Mucosa of gallbladder (tissue), 1 donor: Measurements from ENCODE around the gene LONRF2. TPM values are rescaled to one million over a fixed set of nuclear protein-coding genes. Genes with fewer than 3 reads are reported as not detected.
"Not testable (repeated sequence)": the region's sequence is repeated elsewhere in the genome, so short reads cannot be mapped to it uniquely, and the experiment has no call there.

Experiments used
- DNase-seq: peaks from one replicate; pipeline ENCODE4 v3.0.0-alpha.2; 2020; ENCODE audit warnings: low spot score
- total RNA-seq: library from RNA; stranded (reverse); gene quantifications from one replicate; pipeline ENCODE4 v1.2.1, GENCODE V29; 2021
- donor health status: DM: no; HTN: no; CAD: no.

Gene LONRF2
- 11.2 TPM for total RNA-seq

DNA sequence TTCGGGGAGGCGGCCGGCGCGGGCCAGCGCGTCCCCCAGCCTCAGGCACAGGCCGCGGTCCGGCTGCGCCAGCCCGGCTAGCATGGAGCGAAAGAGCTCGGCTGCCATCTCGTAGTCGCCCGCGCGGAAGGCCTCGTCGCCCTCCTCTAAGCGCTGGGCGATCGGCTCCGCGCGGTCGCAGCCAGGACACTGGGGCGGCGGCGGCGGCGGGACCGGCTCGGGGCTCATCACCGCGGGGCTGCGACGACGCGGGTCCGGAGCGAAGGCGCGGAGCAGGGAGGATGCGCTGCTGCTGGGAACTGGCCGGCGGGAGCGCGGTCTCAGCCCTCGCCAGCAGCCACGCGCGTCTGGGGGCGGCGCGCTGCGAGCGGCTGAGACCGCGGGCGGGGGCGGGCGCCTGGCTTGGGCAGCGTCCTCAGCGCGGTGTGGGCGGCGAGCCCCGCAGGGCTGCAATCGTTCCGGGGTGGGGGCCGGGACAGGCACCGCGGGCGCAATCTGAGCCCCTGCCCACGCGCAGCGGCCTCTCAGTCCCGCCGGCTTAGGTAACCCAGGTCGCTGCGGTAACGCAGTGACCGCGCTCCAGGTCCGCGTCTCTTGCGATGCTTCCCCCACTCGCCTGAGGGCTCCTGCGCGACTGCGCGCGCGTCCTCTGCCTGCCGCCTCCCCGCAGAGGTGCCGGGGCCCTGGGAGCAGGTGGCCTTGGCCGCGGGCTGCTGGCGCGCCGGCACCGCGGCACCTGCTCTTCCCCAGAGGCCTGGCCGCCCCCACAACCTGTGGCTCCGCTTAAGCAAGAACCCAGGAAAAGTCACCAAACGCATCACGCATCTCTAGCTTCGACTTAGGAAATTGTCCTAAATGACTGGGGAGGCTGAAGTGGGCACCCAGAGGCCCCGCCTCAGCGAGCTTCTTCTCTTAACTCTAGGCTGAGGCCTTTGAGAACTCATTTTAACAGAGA lies at the start of gene LONRF2:
LONRF2 (minus strand) TSS at position 636 of the 955 bp plus-strand sequence; CDS start at position 228, 408 bp downstream.
- DNase-seq, result peak; percentile 21

DNA sequence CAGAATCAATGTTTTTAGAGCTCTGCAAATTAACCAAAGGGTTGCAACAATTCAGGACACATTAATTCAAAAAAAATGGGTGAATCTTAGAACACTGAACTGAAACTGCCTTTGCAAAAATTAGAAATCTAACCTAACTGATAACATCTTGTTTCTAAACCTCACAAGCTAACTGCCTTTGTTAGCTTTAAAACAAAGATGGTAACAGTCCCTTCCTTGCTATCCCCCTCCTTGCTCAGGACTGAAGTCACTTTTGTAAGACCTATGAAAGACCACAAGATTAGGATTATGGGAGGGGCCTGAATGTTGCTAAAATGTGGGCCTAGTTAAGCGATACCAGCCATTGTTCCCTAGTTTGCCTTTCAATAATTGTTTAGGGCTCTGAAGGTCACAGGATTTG lies 44.9 kb upstream of the LONRF2 start:
- no peak for DNase-seq

DNA sequence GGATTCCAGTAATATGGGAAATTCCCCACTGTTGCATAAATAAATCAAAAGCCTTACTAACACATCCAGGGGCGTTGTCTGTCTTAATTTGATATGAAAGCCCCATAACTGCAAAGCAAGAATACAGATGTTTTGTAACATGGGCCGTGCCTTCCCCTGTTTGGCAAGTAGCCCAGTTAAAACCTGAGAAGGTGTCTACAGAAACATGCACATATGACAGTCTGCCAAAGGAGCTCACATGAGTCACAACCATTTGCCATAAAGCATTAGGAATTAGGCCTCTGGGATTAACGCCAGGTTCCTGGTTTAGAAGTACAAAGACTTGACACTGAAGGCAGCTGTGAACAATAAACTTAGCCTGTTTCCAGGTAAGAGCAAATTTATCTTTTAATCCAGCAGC lies 43.1 kb upstream of the LONRF2 start:
- peak; percentile 74 for DNase-seq

DNA sequence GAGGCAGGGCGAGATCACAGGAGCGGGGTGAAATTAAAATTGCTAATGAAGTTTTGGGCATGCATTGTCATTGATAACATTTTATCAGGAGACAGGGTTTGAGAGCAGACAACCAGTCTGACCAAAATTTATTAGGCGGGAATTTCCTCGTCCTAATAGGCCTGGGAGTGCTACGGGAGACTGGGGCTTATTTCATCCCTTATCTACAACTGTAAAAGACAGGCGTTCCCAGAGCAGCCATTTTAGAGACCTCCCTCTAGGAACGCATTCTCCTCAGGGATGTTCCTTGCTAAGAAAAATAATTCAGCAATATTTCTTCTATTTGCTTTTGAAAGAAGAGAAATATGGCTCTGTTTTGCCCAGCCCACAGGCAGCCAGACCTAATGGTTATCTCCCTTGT lies 40.0 kb upstream of the LONRF2 start:
- not testable (repeated sequence) for DNase-seq

DNA sequence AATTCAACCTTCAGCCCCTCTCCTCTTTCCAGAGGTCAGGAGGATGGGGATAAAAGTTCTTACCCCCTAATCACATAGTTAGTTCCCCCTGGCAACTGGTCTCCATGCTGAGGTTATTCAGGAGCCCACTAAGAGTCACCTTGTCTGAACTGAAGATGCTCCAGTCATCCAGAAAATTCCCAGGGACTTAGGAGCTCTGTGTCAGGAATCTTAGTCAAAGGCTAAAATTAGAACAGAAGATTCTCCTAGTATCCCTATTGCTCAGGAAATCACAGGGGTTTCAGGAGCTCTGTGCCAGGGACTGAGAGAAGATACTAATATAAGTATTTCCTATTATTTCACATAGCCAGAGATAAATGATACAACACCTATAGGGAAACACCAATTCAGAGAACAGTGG lies 37.3 kb upstream of the LONRF2 start:
- DNase-seq, result no peak

DNA sequence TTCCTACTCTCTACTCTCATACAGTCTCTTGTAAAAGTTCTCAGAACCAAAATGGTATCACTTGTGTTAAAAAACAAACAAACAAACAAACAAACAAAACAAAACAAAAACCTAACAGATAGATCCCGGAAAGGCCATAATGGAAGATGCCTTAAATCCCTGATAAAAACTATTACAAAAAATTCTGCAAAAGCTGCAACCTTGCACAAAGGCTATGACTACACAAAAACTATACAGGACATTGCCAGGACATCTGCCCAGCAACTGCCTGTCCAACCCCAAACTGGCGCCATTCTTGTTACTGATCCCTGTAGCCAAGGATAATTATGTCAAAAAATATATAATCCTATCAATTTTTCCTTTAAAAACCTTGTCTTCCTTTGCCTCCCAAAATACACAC lies 36.3 kb upstream of the LONRF2 start:
- DNase-seq, result no peak

DNA sequence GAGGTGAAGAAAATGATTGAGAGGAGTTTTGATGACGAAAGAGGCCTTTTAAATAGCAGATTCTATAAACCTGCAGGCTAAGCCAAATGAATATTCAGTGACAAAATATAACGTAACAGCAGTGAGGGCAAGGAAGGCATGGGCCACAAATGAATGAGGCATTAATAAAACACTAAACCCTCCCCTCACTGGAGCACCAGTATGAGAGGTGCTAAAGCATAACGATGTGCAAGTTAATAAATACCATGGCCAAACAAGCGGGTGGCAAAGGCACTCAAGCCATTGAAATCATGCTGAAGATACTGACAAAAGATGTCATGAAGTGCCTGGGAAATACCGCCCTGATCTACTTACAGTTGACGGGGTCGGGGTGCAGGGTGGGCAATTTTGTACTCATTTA lies 30.2 kb upstream of the LONRF2 start:
- no peak for DNase-seq

DNA sequence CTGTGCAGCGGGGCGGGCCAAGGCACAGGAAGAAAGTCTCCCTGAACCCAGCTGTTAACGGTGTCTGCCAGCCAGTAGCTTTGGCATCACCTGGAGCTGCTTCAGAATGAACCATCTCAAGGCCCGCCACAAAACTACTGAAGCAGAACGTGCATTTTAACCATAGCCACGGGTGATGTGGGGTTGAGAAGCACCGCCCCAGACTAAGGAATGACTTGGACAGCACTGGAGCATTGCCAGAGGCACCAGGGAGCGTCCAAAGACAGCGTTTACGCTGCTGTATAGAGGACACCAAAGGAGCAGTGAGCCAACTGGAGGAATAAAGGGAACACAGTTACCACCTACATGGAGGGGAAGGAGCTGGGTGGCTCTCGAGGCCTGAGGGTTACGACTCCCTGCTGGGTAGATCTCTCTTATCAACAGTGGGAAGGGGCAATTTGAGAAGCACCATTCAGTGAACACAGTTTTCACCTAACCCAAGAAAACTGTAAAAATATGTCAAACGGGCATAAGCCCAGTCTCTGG lies 28.4 kb upstream of the LONRF2 start:
- DNase-seq, result no peak

DNA sequence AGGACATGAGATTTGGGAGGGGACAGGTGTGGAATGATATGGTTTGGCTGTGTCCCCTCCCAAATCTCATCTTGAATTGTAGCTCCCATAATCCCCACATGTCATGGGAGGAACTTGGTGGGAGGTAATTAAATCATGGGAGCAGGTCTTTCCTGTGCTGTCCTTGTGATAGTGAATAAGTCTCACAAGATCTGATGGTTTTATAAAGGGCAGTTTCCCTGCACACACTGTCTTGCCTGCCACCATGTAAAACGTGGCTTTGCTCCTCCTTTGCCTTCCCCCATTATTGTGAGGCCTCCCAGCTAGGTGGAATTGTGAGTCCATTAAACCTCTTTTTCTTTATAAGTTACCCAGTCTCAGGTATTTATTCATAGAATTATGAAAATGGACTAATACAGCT lies 22.8 kb upstream of the LONRF2 start:
- DNase-seq, result not testable (repeated sequence)

DNA sequence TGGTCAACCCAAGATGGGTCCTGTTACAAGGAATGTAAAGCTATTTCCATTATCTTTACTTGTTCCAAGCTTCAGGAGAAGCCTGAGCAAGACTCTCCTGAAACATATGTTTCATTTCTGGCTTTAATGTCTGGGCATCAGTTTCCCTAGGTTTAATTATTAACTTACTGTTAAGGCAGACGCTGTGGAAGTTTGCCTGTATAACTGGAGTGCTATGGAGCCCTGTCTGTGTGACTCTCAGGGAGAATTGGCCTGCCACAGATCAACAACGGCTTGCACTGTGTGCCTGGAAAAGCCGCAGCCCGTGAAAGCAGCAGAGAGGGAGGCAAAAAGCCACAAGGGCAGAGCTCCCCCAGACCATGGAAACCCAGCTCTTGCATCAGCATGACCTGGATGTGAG lies 22.1 kb upstream of the LONRF2 start:
- no peak for DNase-seq

DNA sequence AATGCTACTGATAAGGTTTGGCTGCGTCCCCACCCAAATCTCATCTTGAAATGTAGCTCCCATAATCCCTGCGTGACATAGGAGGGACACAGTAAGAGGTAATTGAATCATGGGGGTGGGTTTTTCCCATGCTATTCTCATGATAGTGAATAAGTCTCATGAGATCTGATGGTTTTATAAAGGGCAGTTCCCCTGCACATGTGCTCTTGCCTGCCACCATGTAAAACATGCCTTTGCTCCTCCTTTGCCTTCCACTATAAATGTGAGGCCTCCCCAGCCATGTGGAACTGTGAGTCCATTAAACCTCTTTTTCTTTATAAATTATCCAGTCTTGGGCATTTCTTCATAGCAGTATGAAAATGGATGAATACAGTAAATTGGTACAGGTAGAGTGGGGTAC lies 20.2 kb upstream of the LONRF2 start:
- DNase-seq, result not testable (repeated sequence)

DNA sequence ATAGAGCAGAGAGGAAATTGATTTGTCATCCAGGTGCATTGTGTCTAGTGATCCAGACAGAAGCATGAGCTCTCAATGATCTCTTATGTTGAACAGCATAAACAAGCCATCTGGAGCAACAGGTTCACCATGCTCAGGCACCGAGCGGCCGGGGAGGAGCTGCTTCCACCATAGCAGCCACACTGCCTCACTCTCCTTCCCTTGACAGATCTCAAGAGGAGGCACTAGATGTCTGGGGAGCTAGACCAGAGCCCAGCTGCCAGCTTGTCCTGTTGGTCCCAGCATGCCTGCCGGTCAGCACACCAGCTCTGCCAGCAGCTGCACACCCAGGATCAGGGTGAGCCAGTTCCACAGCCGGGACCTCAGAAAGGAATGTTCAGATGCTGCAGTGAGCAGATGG lies 17.5 kb upstream of the LONRF2 start:
- DNase-seq, result no peak

DNA sequence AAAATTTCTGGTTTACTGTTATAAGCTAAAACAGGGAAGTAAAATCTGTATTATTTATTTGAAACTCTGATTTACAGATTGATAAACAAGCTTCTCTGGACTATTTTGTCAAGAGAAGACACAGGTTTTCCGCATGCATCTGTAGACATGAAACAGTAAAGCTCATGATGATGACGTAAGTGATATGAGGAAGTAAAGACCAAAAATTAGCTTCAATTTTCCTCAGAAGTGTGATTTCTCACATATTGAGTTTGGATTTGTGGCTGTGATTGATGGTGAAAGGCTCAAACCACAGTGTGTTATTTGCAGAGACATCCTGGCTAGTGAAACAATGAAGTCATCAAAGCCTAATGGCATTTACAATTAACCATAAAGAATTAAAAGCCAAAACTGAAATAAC lies 12.6 kb upstream of the LONRF2 start:
- no peak for DNase-seq

DNA sequence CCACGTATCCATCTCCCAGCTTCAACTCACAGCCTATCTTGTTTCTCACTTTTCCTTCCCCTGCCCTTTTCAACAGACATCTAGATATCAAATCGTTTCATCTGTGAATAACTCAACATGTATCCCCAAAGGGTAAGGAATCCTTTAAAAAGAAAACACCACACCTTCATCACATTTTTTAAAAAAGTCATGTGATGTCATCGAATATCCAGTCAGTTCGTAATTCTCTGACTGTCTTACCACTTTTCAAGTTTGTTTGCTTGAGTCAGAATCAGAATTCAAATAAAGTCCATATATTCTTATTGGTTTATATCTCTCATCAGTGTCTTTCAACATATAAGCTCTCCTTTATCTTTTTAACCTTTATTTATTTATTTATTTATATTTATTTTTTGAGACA lies 5.4 kb upstream of the LONRF2 start:
- no peak for DNase-seq

DNA sequence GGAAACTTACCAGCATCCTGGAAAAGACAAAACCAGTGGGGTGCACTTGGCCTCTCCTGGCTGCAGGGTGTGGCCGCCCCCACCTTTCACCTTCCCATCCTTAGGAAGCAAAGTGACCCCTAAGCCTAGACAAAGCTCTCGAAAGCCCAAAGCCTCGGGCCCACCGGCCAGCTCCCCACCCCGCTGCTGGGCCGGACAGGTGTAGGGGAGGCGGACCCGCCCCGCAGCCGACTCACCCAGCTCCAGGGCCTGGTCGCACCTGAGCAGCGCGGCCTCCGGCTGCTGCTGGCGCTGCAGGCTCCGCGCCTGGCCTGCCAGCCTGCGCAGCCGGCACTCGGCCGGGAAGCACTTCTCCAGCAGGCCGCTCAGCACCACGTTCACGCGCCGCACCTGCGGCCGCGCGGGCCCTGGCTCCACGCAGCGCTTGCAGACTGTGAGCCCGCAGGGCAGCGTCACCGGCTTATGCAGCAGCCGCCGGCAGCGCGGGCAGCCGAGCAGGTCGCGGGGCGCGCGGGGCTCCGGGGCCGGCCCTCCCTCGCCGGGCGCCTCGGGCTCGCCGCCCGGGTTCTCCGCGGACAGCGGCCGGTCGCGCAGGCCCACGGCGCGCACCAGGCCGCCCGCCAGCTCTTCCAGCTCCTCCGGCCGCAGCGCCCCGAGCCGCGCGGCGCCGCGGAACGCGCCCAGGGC lies 979 bp downstream of the LONRF2 start:
- peak; percentile 47 for DNase-seq

DNA sequence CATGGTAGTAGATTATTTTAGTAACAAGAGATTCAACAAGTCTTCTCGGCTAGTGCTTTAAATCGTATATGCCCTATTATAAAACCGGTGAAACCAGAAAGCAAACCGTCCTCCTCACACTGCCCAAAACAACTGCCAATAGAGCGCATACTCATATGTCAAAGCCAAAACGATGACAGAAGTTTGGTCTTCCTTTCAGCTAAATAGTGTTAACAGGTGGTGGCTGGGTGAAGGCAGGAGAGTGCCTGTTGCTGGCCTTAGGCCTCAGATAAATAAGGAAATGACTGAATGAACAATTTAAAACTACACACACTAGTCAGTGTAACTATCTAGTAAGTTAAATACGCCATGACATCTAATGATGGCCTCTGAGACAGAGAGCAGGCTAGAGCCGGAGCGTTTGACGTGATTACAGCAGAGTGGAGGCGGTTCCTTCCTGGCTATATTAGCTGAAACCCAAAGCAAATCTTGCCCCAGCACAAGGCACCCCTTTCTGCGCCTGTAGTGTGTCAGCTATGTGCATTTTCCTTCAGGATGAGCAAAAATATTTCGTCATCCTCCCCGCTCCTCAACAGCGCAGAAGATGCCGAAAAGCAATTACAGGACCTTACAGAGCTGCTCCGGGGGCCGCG lies 1.6 kb downstream of the LONRF2 start:
- DNase-seq, result peak; percentile 12

DNA sequence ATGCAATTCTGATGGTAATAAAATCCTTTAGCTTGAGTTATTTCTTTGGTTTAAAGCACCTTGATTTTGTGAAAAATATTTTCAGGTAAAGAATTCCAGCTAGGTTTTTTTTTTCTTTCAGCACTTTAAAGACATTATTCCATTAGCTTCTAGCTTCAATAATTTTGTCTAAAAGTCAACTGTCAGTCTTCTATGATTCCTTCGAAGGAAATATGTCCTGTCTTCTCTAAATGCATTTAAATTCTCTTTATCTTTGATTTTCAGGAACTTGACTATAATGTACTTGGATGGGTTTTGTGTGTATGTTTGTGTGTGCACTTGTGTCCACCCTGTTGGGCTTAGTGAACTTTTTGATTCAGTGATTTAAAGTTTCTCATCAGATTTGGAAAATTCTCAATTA lies 4.7 kb downstream of the LONRF2 start:
- no peak for DNase-seq

DNA sequence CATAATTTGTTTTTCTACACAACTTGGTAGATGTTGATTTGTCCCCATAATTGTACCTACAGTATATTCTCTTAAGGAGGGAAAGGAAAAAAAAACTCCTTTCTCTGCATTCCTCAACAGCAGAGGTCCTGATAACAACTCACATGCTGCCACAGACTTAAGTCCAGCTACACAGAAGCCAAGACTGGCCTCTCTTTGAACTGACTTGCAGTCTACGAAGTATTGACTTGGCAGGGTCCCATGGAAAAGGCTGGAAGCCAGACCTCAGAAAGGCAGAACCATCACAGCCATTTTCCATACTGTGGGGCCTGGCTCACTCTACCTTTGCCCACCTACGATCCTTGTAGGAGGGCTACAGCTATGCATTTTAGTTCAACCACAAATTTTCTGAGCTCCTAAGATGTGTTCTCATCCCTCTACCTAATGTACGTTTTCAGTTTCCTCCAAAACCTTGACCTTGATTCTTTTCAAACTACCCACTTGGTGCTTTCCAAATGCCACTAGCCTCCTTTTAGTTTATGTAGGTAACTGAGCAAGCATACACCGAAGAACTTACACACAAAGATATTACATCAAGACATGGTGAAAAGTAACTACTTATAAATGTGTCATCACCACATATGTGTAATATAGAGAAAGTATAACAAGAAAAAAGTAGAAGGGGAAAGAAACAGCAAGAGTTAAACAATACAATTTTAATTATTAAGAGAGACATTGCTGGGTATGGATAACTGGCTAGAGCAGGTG lies 12.2 kb downstream of the LONRF2 start:
- no peak for DNase-seq

DNA sequence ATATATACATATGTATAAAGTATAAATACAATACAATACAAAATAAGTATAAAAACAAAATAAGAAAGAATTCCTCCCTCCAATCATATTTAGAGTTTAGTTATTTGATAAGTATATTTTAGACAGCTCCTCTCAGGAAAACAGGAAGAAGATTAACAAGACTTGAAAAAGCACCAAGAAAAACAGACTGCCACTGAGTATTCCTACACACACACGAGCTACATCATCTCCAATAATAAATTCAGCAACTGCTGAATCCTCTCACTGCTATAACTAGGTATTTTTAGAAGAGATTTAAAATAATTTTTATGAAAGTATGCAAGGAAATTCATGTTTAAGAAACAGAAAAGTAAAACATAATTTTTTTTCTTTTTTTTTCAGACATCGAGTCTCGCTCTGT lies 13.0 kb downstream of the LONRF2 start:
- no peak for DNase-seq

DNA sequence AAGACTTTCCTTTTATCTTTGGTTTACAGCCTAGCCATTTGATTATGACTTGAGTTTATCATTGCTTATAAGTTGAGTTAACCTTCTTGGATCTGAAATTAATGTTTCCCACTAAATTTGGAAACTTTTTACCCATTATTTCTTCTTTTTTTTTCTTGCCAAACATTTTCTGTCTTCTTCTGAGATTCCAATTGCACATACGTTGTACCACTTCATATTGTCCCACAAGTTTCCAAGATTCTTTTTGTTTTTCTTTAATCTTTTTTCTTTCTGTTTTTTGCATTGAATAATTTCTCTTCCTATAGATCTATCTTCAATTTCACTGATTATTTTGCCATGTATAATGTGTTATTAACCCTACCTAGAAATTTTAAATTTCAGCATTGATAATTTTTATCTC lies 18.6 kb downstream of the LONRF2 start:
- DNase-seq, result no peak

DNA sequence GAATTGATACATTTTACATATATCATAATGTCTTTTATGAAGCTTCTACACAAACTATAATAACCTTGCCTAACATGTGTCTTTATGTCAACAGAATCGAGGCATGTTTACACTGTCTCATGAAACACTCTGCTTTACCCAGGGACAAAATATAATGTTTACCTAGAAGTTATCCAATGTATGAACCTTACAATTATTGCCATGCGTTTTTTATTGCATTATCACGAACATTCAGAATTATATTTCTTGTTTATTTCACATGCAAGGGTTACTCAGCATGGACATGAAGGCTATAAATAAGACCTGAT lies 19.8 kb downstream of the LONRF2 start:
- no peak for DNase-seq
